ENCODE measurements around the gene RIT1.

DNA sequence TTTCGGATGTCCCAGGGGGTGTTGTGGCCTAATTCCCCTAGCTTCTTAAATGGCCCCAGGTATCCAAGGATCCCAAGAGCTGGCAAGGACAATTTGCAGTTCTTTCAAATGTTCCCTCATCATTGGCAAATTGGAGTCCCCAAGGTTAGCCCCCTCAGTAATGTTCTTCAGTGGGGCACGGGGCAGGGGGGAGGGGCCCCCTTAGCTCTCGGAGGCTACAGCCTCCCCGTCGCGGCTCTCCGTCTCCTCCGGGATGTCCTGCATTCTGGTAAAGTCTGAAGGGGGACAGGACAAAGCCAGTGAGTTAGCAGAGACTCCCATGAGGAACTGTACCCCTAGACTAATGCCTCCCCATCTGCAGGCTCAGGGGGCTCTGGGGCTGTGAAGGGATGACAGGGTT is 36.6 kb upstream of the RIT1 start:
- TF ChIP-seq, protein P1, sequence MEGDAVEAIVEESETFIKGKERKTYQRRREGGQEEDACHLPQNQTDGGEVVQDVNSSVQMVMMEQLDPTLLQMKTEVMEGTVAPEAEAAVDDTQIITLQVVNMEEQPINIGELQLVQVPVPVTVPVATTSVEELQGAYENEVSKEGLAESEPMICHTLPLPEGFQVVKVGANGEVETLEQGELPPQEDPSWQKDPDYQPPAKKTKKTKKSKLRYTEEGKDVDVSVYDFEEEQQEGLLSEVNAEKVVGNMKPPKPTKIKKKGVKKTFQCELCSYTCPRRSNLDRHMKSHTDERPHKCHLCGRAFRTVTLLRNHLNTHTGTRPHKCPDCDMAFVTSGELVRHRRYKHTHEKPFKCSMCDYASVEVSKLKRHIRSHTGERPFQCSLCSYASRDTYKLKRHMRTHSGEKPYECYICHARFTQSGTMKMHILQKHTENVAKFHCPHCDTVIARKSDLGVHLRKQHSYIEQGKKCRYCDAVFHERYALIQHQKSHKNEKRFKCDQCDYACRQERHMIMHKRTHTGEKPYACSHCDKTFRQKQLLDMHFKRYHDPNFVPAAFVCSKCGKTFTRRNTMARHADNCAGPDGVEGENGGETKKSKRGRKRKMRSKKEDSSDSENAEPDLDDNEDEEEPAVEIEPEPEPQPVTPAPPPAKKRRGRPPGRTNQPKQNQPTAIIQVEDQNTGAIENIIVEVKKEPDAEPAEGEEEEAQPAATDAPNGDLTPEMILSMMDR (IDR thresholded peaks at IDR 0.05; ENCODE audit: insufficient read depth, low read length, poor library complexity, severe bottlenecking), result no peak
- no peak for TF ChIP-seq EZH2phosphoT487 (conservative IDR thresholded peaks at IDR 0.05; ENCODE audit: low read length)

Measured in SU-DHL-6 (cell line).